HCT116 (cell line): ENCODE measurements around the gene PUM1. TPM values are rescaled to one million over a fixed set of nuclear protein-coding genes. Genes with fewer than 3 reads are reported as not detected.

ENCODE experiments used
- ATAC-seq: fragments of 200-7000 bp; cut with Tn5 transposase; 2 replicates; pipeline ENCODE4 v1.9.1; 2020; ENCODE audit warnings: mild to moderate bottlenecking, moderate library complexity
- BruUV-seq: library from RNA; stranded (reverse); fragments of 400-500 nt; replicated peaks from 2 replicates; lab custom pipeline; 2021; lab: Mats Ljungman, UMichigan
- CTCF ChIA-PET: fragments of 300-600 bp; sonication (Branson Sonifier 250); formaldehyde crosslinking; loops from one replicate; lab custom pipeline; 2021; ENCODE audit warnings: antibody characterized with exemption; lab: Charles Lee
- POLR2A ChIA-PET: fragments of 300-600, 350-600 bp; sonication (Branson Sonifier 250); formaldehyde crosslinking; loops from one replicate; lab custom pipeline; 2021; ENCODE audit warnings: antibody characterized with exemption; lab: Charles Lee
- RAD21 ChIA-PET, 2 experiments: fragments of 300-600 bp; sonication (Branson Sonifier 250); formaldehyde crosslinking; loops; one replicate each; lab custom pipeline; 2023; ENCODE audit warnings: low total read pairs in 2 of 2; ENCODE audit not compliant: uncharacterized antibody in 2 of 2, unreplicated experiment in 2 of 2, low non-redundant PET in 1 of 2; lab: Charles Lee
- DNase-seq: peaks from one replicate; pipeline ENCODE4 v3.0.0-alpha.2; 2010; ENCODE audit warnings: low read depth, low spot score
- H2AFZ ChIP-seq: fragments of 200-600 bp; shearing (Covaris generic), sonication (generic); 2 replicates; pipeline ENCODE4 v1.6.1; 2017; ENCODE audit warnings: low read depth, mixed run types, mixed read lengths, antibody characterized with exemption, low read length; ENCODE audit not compliant: poor library complexity, severe bottlenecking
- H3K27ac ChIP-seq: 2 replicates; pipeline ENCODE4 v1.5.1; 2012; ENCODE audit warnings: low read depth, low read length
- H3K27me3 ChIP-seq: fragments of 200-600 bp; sonication (generic); 2 replicates; pipeline ENCODE4 v1.6.1; 2016; ENCODE audit warnings: mixed run types, low read length, mixed read lengths; ENCODE audit not compliant: insufficient read depth
- H3K36me3 ChIP-seq, 2 experiments: fragments of 200-500 bp in 1 of 2; fragments of 200-600 bp in 1 of 2; sonication (Bioruptor generic) in 1 of 2; sonication (generic) in 1 of 2; 2 replicates each; pipeline versions ENCODE4 v1.5.1 to v1.6.1; 2014 to 2016; ENCODE audit warnings: low read length in 2 of 2, inconsistent platforms in 1 of 2, mixed read lengths in 1 of 2, mixed run types in 1 of 2; ENCODE audit not compliant: insufficient read depth in 2 of 2, control insufficient read depth in 1 of 2
- H3K4me1 ChIP-seq, 2 experiments: fragments of 200-600 bp in 1 of 2; sonication (generic) in 1 of 2; 2 replicates each; pipeline versions ENCODE4 v1.5.1 to v1.6.1; 2012 to 2017; ENCODE audit warnings: low read length in 2 of 2, inconsistent platforms in 1 of 2, mild to moderate bottlenecking in 1 of 2, mixed read lengths in 1 of 2, mixed run types in 1 of 2, moderate library complexity in 1 of 2; ENCODE audit not compliant: insufficient read depth in 2 of 2, control insufficient read depth in 1 of 2
- H3K4me2 ChIP-seq: fragments of 200-600 bp; sonication (generic); 2 replicates; pipeline ENCODE4 v1.6.1; 2017; ENCODE audit warnings: mixed run types, low read length, mixed read lengths
- H3K4me3 ChIP-seq, 2 experiments: fragments of 200-600 bp in 1 of 2; sonication (generic) in 1 of 2; replicated peaks in 1 of 2; 2 replicates each; pipeline ENCODE4 v1.5.1; 2011 to 2016; ENCODE audit warnings: low read length in 2 of 2, control low read depth in 1 of 2, low read depth in 1 of 2, mild to moderate bottlenecking in 1 of 2, mixed read lengths in 1 of 2, mixed run types in 1 of 2
- H3K79me2 ChIP-seq: fragments of 200-600 bp; sonication (generic); 2 replicates; pipeline ENCODE4 v1.6.1; 2017; ENCODE audit warnings: mild to moderate bottlenecking, mixed run types, low read length, moderate library complexity, mixed read lengths; ENCODE audit not compliant: insufficient read depth
- H3K9ac ChIP-seq: fragments of 200-600 bp; sonication (generic); 2 replicates; pipeline ENCODE4 v1.6.1; 2016; ENCODE audit warnings: low read length, mixed read lengths
- H3K9me2 ChIP-seq: fragments of 200-600 bp; sonication (generic), shearing (Covaris generic); 2 replicates; pipeline ENCODE4 v1.6.1; 2017; ENCODE audit warnings: mixed run types, mild to moderate bottlenecking, moderate library complexity; ENCODE audit not compliant: insufficient read depth
- H3K9me3 ChIP-seq, 2 experiments: fragments of 200-500 bp in 1 of 2; fragments of 200-600 bp in 1 of 2; sonication (Bioruptor generic) in 1 of 2; sonication (generic) in 1 of 2; 2 replicates each; pipeline ENCODE4 v1.6.1; 2014 to 2017; ENCODE audit warnings: low read length in 2 of 2, mixed read lengths in 2 of 2, inconsistent platforms in 1 of 2, low read depth in 1 of 2, mild to moderate bottlenecking in 1 of 2, mixed run types in 1 of 2, moderate library complexity in 1 of 2; ENCODE audit not compliant: control insufficient read depth in 1 of 2, insufficient read depth in 1 of 2
- H4K20me1 ChIP-seq: fragments of 200-600 bp; sonication (generic), shearing (Covaris generic); 2 replicates; pipeline ENCODE4 v1.6.1; 2017; ENCODE audit warnings: mixed run types, mild to moderate bottlenecking, moderate library complexity; ENCODE audit not compliant: insufficient read depth
- CEBPB ChIP-seq: IDR thresholded peaks from 2 replicates; pipeline ENCODE4 v1.6.1; 2012; ENCODE audit warnings: low read depth
- FOSL1 ChIP-seq: IDR thresholded peaks from 2 replicates; pipeline ENCODE4 v1.6.1; 2012; ENCODE audit warnings: low read depth
- JUND ChIP-seq: IDR thresholded peaks from 2 replicates; pipeline ENCODE4 v1.6.1; 2012
- MAX ChIP-seq: IDR thresholded peaks from 2 replicates; pipeline ENCODE4 v1.6.1; 2012
- RAD21 ChIP-seq: IDR thresholded peaks from 2 replicates; pipeline ENCODE4 v1.6.1; 2012; ENCODE audit warnings: low read depth, mild to moderate bottlenecking
- SP1 ChIP-seq: IDR thresholded peaks from 2 replicates; pipeline ENCODE4 v1.6.1; 2012; ENCODE audit warnings: low read depth
- TCF7L2 ChIP-seq: IDR thresholded peaks from 2 replicates; pipeline ENCODE4 v1.7.0; 2011; ENCODE audit warnings: borderline replicate concordance, inconsistent platforms; ENCODE audit not compliant: insufficient read depth, insufficient read length; ENCODE audit errors: extremely low read depth
- intact Hi-C: fragments of 100-400 bp; cut with micrococcal nuclease; formaldehyde crosslinking; loops from 2 replicates; pipeline ENCODE4 v1.10.0; 2022
- total RNA-seq: library from RNA; stranded (reverse); gene quantifications from one replicate; pipeline ENCODE4 v1.2.1, GENCODE V29; 2021; ENCODE audit not compliant: unreplicated experiment
- TF ChIP-seq, protein P1 (sequence below): IDR thresholded peaks from 2 replicates; pipeline ENCODE4 v1.6.1; 2011; ENCODE audit warnings: mild to moderate bottlenecking, low read length, moderate library complexity; ENCODE audit not compliant: insufficient replicate concordance; ENCODE audit errors: extremely low read depth
- TF ChIP-seq, protein P2 (sequence below): IDR thresholded peaks from 2 replicates; pipeline ENCODE4 v1.6.1; 2012

Gene PUM1
- total RNA-seq, 1 experiment from 2014 or later: 113 TPM

DNA sequence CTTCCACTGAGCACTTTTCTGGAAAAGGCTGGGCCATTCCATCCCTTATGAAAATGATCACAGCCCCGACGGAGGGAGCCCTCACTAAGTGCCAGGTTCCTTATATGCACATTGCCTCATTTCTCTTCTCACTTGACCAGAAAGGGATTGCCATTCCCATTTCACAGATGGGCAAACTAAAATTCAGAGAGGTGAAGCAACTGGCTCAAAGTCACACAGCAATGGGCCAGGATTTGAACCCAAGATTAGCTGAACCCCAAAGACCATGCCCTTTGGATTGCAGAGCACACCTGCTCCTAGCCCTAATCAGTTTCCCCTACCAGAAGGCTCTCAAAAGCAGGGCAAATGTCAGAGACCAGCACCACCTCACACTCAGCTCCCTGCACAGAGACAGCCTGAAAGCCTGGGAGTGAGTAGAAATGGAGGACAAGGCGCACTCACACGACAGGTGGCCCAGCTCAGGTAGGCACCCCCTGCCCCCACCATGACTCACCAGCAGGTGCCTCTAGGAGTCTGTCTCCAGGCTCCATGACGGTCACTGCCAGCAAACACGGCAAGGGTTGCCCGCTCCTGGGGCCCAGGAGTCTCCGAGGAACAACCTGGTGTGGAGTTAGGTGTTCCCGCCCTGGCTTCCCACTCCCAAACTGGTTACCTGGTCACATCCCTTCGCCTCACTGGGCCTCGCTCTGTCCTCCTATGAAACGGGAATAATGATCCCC lies 178.6 kb downstream of the PUM1 start:
- Histone ChIP-seq H3K9me3 (no peaks in the 10 kb centered on the region), H3K4me1 (peaks cover 0 to 3% of the 10 kb centered on the region in 2 experiments; a peak in 1 of 4 replicates), H3K9ac (no peak overlapping the region), H3K27ac (no peak overlapping the region), H3K36me3 (no peaks in the 10 kb centered on the region), H3K79me2 (no peaks in the 10 kb centered on the region), H2AFZ (no peak overlapping the region), H3K9me2 (no peaks in the 10 kb centered on the region), H3K27me3 (no peaks in the 10 kb centered on the region), H3K4me3 (no peak overlapping the region), H3K4me2 (no peak overlapping the region; the same call in 1 of the 2 replicates), H4K20me1 (no peaks in the 10 kb centered on the region)
- BruUV-seq: no TSS peak
- intact Hi-C loops: no loop called here
- 0 out of 2 replicates have a peak, but pooled peaks have one; percentile 12 for TF ChIP-seq JUND
- no peak for TF ChIP-seq RAD21
- no peak for TF ChIP-seq CEBPB
- 0 out of 2 replicates have a peak, but pooled peaks have one; percentile 28 for TF ChIP-seq MAX
- no peak for TF ChIP-seq SP1
- TF ChIP-seq, protein P1, sequence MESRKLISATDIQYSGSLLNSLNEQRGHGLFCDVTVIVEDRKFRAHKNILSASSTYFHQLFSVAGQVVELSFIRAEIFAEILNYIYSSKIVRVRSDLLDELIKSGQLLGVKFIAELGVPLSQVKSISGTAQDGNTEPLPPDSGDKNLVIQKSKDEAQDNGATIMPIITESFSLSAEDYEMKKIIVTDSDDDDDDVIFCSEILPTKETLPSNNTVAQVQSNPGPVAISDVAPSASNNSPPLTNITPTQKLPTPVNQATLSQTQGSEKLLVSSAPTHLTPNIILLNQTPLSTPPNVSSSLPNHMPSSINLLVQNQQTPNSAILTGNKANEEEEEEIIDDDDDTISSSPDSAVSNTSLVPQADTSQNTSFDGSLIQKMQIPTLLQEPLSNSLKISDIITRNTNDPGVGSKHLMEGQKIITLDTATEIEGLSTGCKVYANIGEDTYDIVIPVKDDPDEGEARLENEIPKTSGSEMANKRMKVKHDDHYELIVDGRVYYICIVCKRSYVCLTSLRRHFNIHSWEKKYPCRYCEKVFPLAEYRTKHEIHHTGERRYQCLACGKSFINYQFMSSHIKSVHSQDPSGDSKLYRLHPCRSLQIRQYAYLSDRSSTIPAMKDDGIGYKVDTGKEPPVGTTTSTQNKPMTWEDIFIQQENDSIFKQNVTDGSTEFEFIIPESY: no peak
- TF ChIP-seq, protein P2, sequence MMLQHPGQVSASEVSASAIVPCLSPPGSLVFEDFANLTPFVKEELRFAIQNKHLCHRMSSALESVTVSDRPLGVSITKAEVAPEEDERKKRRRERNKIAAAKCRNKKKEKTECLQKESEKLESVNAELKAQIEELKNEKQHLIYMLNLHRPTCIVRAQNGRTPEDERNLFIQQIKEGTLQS: no peak
- TF ChIP-seq TCF7L2: no peak
- TF ChIP-seq FOSL1: no peak
- CTCF ChIA-PET: no interaction called here
- POLR2A ChIA-PET: no interaction called here
- ATAC-seq (peak; percentile 31; the same call in 1 of the 2 replicates), DNase-seq (no peak)
- RAD21 ChIA-PET: no interaction called here
